Activated naive CD4-positive, alpha-beta T cell treated with anti-CD3 and anti-CD28 coated beads, Interleukin-2, amount 10 ng/mL, durations not matched to agents 7 days and 5 days (primary cell): ENCODE results near the gene COL27A1.

Experiments used
- CTCF ChIA-PET: fragments of 350-600 bp; sonication (Branson Sonifier 250); formaldehyde crosslinking; loops from one replicate; lab custom pipeline; 2021; ENCODE audit warnings: antibody characterized with exemption; lab: Charles Lee
- DNase-seq: peaks from one replicate; pipeline ENCODE4 v3.0.0-alpha.2; 2020
- H3K27ac Mint-ChIP-seq: one replicate; pipeline ENCODE4 v1.8.0; 2021; ENCODE audit warnings: mild to moderate bottlenecking, moderate library complexity, mixed read lengths
- H3K27me3 Mint-ChIP-seq: one replicate; pipeline ENCODE4 v1.8.0; 2021; ENCODE audit warnings: mild to moderate bottlenecking, mixed read lengths
- H3K36me3 Mint-ChIP-seq: one replicate; pipeline ENCODE4 v1.8.0; 2021; ENCODE audit warnings: mixed read lengths
- H3K4me1 Mint-ChIP-seq: one replicate; pipeline ENCODE4 v1.8.0; 2021; ENCODE audit warnings: mixed read lengths
- H3K4me3 Mint-ChIP-seq: one replicate; pipeline ENCODE4 v1.8.0; 2021; ENCODE audit warnings: mild to moderate bottlenecking, moderate library complexity, mixed read lengths
- H3K9me3 Mint-ChIP-seq: one replicate; pipeline ENCODE4 v1.8.0; 2021; ENCODE audit warnings: mixed read lengths

The COL27A1 gene

GRCh38 chr9:114308361-114308950 lies 153.1 kb downstream of the COL27A1 start:
- Mint-ChIP-seq H3K4me1 (no peaks in the 10 kb centered on the region), H3K27me3 (peaks cover 20% of the 10 kb centered on the region), H3K9me3 (no peaks in the 10 kb centered on the region), H3K27ac (no peak overlapping the region), H3K36me3 (no peaks in the 10 kb centered on the region), H3K4me3 (no peak overlapping the region)
- CTCF ChIA-PET, result interaction anchor here (1.6 kb wide), 1 partner anchor 12 kb away, joined by 3 read pairs; no protein-coding TSS in a partner anchor
- no peak for DNase-seq

- DNase-seq, result no peak
- Mint-ChIP-seq H3K36me3 (no peaks in the 10 kb centered on the region), H3K4me3 (no peak overlapping the region), H3K27me3 (peaks cover 19% of the 10 kb centered on the region), H3K27ac (no peak overlapping the region), H3K9me3 (no peaks in the 10 kb centered on the region), H3K4me1 (no peaks in the 10 kb centered on the region)
- CTCF ChIA-PET, result interaction anchor here (0.9 to 1.6 kb wide), 3 partner anchors 12 to 227 kb away, joined by 3 read pairs; no protein-coding TSS in a partner anchor
These were observed 153.8 kb downstream of the COL27A1 start for GRCh38 chr9:114309096-114309495.

GRCh38 chr9:114310471-114311450 lies 155.4 kb downstream of the COL27A1 start:
- Mint-ChIP-seq H3K27me3 (peaks cover 12% of the 10 kb centered on the region), H3K4me1 (no peaks in the 10 kb centered on the region), H3K9me3 (no peaks in the 10 kb centered on the region), H3K36me3 (no peaks in the 10 kb centered on the region), H3K4me3 (no peak overlapping the region), H3K27ac (no peak overlapping the region)
- DNase-seq, result no peak
- CTCF ChIA-PET, result interaction anchor here (0.8 to 1.5 kb wide), 3 partner anchors 9 to 228 kb away, joined by 3 to 4 read pairs (median 3); no protein-coding TSS in a partner anchor

DNA sequence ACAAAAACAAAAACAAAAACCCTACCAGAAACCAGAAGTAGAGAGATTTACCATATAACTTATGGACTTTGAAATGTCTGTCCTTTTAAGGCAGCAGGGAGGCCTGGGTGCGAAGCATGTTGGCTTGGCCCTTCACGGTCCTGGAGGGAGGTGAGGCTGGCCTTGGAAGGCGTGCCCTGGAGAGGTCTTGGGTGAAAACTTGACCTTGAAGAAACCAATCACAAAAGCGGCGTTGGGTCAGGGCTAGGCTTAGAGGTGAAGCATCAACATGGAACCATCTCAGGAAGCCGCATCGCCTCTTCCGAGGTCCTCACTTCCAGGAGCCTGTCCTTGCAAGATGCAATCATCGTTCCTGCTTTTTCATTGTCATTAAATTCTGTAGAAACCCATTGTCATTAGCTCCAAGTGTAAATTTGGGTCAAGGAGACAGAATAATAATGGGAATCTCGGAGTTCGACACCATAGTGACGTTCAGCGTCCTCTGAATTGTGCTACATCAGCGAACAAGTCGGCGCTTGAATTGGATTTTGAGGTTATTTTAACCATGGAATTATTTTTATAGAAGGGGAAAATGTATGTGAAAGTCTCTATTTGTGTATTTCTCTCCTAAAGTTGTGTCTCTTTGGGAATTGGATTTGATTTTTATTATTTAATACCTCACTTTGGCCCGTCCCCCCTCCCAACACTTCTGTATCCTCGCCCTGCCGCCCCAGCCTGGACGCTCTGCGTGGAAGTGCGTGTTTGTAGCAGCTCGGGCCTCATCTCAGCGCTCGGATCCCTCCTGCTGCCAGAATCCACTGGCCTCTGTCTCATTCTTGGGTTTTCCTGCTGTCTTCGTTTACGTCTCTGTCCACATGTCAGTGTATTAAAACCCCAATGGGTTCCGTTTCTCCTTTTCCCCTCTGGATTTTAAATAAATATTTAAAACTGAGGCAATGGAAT lies 156.5 kb downstream of the COL27A1 start:
- Mint-ChIP-seq H3K27ac (no peak overlapping the region), H3K27me3 (peaks cover 10% of the 10 kb centered on the region), H3K4me3 (no peak overlapping the region), H3K4me1 (no peaks in the 10 kb centered on the region), H3K9me3 (no peaks in the 10 kb centered on the region), H3K36me3 (no peaks in the 10 kb centered on the region)
- DNase-seq, result no peak
- CTCF ChIA-PET, result interaction anchor here (1.5 kb wide), 1 partner anchor 21 kb away, joined by 4 read pairs; no protein-coding TSS in a partner anchor

DNA sequence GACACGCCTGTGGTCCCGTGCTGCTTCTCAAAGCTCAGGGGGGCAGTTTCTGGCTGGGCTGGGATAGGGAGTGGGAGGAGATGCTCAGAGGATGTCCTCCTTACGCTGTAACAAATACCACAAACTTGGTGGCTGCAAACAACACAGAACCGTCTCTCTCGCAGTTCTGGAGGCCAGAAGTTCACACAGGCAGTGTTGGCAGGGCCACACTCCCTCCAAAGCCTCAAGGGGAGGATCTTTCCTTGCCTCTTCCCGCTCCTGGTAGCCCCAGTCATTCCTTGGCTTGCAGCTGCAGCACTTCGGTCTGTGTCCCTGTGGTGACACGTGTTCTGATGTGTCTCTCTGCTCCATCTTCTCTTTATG lies 157.2 kb downstream of the COL27A1 start:
- Mint-ChIP-seq H3K4me3 (no peak overlapping the region), H3K4me1 (no peaks in the 10 kb centered on the region), H3K36me3 (no peaks in the 10 kb centered on the region), H3K27me3 (peaks cover 9% of the 10 kb centered on the region), H3K27ac (no peak overlapping the region), H3K9me3 (no peaks in the 10 kb centered on the region)
- DNase-seq, result no peak
- CTCF ChIA-PET, result no interaction called here

DNA sequence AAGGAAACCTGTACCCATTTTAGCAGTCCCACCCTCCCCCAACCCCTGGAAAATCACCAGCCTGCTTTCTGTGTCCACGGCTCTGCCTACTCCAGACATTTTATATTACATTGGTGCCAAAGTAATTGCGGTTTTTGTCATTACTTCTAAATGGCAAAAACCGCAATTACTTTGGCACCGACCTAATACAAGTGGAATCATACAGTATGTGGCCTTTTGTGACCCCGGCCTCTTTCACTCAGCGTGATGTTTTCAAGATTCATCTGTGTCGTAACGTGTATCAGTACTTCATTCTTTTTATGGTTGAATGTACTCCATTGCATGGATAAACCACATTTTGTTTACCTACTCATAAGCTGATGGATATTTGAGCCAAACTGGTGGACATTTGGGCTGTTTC lies 157.8 kb downstream of the COL27A1 start:
- no peak overlapping the region for H3K4me3 Mint-ChIP-seq
- H3K4me1 Mint-ChIP-seq, result peaks cover 4% of the 10 kb centered on the region
- no peak for DNase-seq
- H3K27me3 Mint-ChIP-seq, result peaks cover 6% of the 10 kb centered on the region
- CTCF ChIA-PET, result no interaction called here
- H3K36me3 Mint-ChIP-seq, result no peaks in the 10 kb centered on the region
- H3K27ac Mint-ChIP-seq, result no peak overlapping the region
- H3K9me3 Mint-ChIP-seq, result no peaks in the 10 kb centered on the region

DNA sequence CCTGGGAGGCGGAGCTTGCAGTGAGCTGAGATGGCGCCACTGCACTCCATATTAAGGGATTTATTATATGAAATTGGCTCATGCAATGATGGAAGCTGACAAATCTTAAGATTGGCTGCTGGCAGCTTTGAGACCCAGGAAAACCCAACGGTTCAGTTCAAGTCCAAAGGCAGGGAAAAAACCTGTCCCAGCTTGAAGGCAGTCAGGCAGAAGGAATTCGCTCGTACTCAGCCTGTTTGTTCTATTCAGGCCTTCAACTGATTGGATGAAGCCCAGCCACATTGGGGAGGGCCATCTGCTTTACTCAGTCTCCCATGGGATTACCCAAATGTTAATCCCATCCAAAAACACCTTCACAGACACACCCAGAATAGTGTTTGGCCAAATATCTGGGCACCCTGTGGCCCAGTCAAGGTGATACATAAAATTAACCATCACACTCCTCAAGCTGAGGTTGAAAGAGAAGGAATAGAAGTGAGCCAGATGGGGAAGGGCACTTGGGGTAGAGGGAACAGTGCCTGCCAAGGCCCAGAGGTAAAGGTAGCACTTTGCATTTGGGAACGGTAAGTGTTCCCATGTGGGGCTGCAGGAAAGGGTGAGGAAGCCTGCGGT lies 159.0 kb downstream of the COL27A1 start:
- H3K27me3 Mint-ChIP-seq, result peaks cover 12% of the 10 kb centered on the region
- no peaks in the 10 kb centered on the region for H3K36me3 Mint-ChIP-seq
- H3K27ac Mint-ChIP-seq, result peak overlapping the region; percentile 64
- CTCF ChIA-PET, result no interaction called here
- H3K4me3 Mint-ChIP-seq, result no peak overlapping the region
- DNase-seq, result no peak
- H3K4me1 Mint-ChIP-seq, result peaks cover 5% of the 10 kb centered on the region
- no peaks in the 10 kb centered on the region for H3K9me3 Mint-ChIP-seq

DNA sequence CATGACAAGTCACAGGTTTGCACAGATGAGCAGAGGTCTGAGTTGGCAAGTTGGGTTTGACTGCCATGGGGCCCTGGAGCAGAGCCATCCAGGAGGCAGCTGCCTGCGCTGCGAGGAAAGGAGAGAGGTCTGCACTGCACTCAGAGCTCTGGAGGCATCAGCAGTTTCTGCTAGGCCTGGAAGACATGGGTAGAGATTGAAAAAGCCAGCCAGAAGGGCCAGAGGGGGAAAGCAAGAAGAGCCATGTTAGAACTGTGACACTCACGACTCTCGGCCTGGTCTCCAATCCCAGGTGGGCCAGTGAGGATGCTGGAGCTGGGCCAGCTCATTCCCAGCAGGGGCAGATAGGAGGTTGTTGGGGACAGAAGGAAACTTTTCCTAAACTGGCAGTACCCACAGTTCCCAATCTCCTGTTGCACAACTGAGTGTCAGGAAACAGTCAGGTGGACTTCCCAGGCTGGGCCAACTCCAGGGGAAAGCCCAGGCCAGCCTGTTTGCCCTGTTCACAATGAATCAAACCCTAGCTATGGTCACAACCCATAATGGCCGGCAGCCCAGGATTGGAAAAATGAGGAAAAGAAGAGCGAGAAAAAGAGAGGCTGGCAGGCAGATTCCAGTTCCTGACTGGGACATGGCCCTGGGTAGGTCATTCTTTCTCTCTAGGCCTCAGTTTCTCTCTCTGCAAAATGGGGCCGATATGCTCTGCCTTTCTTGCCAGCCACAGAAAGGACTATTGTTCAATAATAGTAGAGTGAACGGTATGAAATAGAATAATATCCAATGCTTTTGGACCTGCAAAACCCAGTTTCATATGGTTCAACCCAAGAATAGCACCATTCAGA lies 159.8 kb downstream of the COL27A1 start:
- H3K27ac Mint-ChIP-seq, result no peak overlapping the region
- H3K9me3 Mint-ChIP-seq, result no peaks in the 10 kb centered on the region
- H3K36me3 Mint-ChIP-seq, result no peaks in the 10 kb centered on the region
- DNase-seq, result no peak
- peaks cover 13% of the 10 kb centered on the region for H3K27me3 Mint-ChIP-seq
- H3K4me1 Mint-ChIP-seq, result peaks cover 5% of the 10 kb centered on the region
- H3K4me3 Mint-ChIP-seq, result no peak overlapping the region
- CTCF ChIA-PET, result interaction anchor here (0.6 kb wide), 1 partner anchor 111 kb away, joined by 3 read pairs; no protein-coding TSS in a partner anchor

- Mint-ChIP-seq H3K27ac (no peak overlapping the region), H3K9me3 (no peaks in the 10 kb centered on the region), H3K4me1 (peaks cover 5% of the 10 kb centered on the region), H3K4me3 (no peak overlapping the region), H3K27me3 (peaks cover 13% of the 10 kb centered on the region), H3K36me3 (no peaks in the 10 kb centered on the region)
- no peak for DNase-seq
- CTCF ChIA-PET, result interaction anchor here (0.5 to 1.2 kb wide), 3 partner anchors 24 to 360 kb away, joined by 3 read pairs; no protein-coding TSS in a partner anchor
These were observed 160.5 kb downstream of the COL27A1 start for GRCh38 chr9:114315723-114316363.

DNA sequence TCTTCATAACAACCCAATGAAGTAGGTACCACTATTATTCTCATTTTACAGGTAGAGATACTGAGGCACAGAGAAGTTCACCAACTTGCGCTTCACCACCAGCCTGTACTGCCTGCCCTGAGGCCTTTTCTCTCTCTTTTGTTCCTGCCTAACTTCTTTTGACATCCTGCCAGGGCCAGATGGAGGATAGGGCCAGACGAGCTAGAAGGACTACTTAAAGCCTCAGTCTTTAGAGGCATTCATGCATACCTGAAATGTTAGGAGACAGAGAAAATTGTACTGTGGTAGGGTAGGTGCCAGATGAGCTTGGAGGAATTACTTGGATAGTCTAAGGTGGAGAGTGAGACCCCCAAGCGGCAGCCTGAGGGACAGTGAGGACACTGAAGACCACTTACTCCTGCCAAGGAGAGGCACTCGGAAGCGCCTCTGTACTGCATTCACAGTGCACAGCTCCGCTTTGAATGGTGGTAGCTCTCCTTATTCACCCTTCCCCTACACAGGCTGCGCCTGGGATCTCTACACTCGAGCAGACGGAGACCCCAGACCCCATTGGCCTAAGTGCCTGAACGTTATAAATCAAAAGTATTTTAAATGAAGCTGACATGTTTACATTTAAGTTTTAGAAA lies 161.4 kb downstream of the COL27A1 start:
- H3K9me3 Mint-ChIP-seq, result no peaks in the 10 kb centered on the region
- no peak for DNase-seq
- H3K36me3 Mint-ChIP-seq, result no peaks in the 10 kb centered on the region
- CTCF ChIA-PET, result interaction anchor here (0.5 to 1.2 kb wide), 3 partner anchors 25 to 360 kb away, joined by 3 read pairs; no protein-coding TSS in a partner anchor
- peaks cover 5% of the 10 kb centered on the region for H3K4me1 Mint-ChIP-seq
- peaks cover 13% of the 10 kb centered on the region for H3K27me3 Mint-ChIP-seq
- H3K4me3 Mint-ChIP-seq, result no peak overlapping the region
- H3K27ac Mint-ChIP-seq, result no peak overlapping the region

GRCh38 chr9:114317665-114318357 lies 162.5 kb downstream of the COL27A1 start:
- Mint-ChIP-seq H3K36me3 (no peaks in the 10 kb centered on the region), H3K9me3 (no peaks in the 10 kb centered on the region), H3K27me3 (peaks cover 17% of the 10 kb centered on the region), H3K4me3 (no peak overlapping the region), H3K4me1 (peaks cover 5% of the 10 kb centered on the region), H3K27ac (no peak overlapping the region)
- CTCF ChIA-PET, result no interaction called here
- DNase-seq, result no peak
